OCI-LY3 (cell line): ENCODE measurements around the gene MRTFA.
"Not testable (repeated sequence)": the region's sequence is repeated elsewhere in the genome, so short reads cannot be mapped to it uniquely, and the experiment has no call there.

Experiments used
- H2AFZ ChIP-seq: fragments of 200-600, 300-600 bp; shearing (Covaris generic); 2 replicates; pipeline ENCODE4 v1.6.0; 2014; ENCODE audit warnings: antibody characterized with exemption, low read depth, low read length
- H3K27ac ChIP-seq: fragments of 200-600, 300-600 bp; sonication (generic); 2 replicates; pipeline ENCODE4 v1.5.1; 2014; ENCODE audit warnings: mild to moderate bottlenecking, low read length, moderate library complexity, mixed read lengths
- H3K27me3 ChIP-seq: fragments of 200-600, 300-600 bp; sonication (generic); 2 replicates; pipeline ENCODE4 v1.6.1; 2014; ENCODE audit warnings: low read depth, low read length, mixed read lengths
- H3K36me3 ChIP-seq: fragments of 200-600, 300-600 bp; sonication (generic); replicated peaks from 2 replicates; pipeline ENCODE3; 2014; ENCODE audit warnings: low read depth, low read length, mixed read lengths
- H3K4me1 ChIP-seq: fragments of 300-600, 200-600 bp; sonication (generic); 2 replicates; pipeline ENCODE4 v1.6.1; 2014; ENCODE audit warnings: low read length, mixed read lengths
- H3K4me2 ChIP-seq: fragments of 200-600, 300-600 bp; sonication (generic); 2 replicates; pipeline ENCODE4 v1.6.1; 2014; ENCODE audit warnings: low read length, mixed read lengths
- H3K4me3 ChIP-seq: fragments of 300-600, 200-600 bp; sonication (generic); 2 replicates; pipeline ENCODE4 v1.5.1; 2014; ENCODE audit warnings: antibody characterized with exemption, mild to moderate bottlenecking, low read length, moderate library complexity
- H3K79me2 ChIP-seq: fragments of 300-600, 200-600 bp; shearing (Covaris generic); 2 replicates; pipeline ENCODE4 v1.6.1; 2014; ENCODE audit warnings: mild to moderate bottlenecking, low read length, mixed read lengths
- H3K9ac ChIP-seq: fragments of 300-600, 200-600 bp; shearing (Covaris generic); 2 replicates; pipeline ENCODE4 v1.6.0; 2014; ENCODE audit warnings: mild to moderate bottlenecking, low read length, moderate library complexity
- H3K9me3 ChIP-seq: fragments of 200-600, 300-600 bp; shearing (Covaris generic); 2 replicates; pipeline ENCODE4 v1.6.1; 2014; ENCODE audit warnings: low read length, mixed read lengths; ENCODE audit not compliant: insufficient read depth
- H4K20me1 ChIP-seq: fragments of 200-600, 300-600 bp; sonication (generic); 2 replicates; pipeline ENCODE4 v1.6.1; 2016; ENCODE audit warnings: low read length, mixed read lengths; ENCODE audit not compliant: insufficient read depth
- EZH2phosphoT487 ChIP-seq: fragments of 200-600 bp; shearing (Covaris generic); IDR thresholded peaks from 2 replicates; pipeline ENCODE4 v1.6.1; 2018; ENCODE audit warnings: antibody characterized with exemption, mixed run types, low read depth
- TF ChIP-seq, protein P1 (sequence below): fragments of 200-600, 300-600 bp; sonication (generic); IDR thresholded peaks from 2 replicates; pipeline ENCODE4 v1.5.1; 2014; ENCODE audit warnings: antibody characterized with exemption, low read length, low read depth

The MRTFA gene

DNA sequence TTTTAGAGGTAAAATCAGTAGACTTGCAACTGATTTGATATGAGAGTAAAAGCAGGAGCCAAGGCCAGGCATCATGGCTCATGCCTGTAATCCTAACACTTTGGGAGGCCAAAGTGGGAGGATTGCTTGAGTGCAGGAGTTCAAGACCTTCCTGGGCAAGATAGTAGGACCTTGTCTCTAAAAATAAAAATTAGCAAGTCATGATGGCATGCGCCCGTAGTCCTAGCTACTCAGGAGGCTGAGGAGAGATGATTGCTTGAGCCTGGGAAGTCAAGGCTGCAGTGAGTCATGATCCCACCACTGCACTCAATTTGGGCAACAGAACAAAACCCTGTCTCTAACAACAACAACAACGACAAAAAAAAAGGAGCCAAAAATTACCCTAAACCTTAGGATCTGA, 252.6 kb downstream of the MRTFA start:
- H3K79me2 ChIP-seq: 0 out of 2 replicates have a peak, but pooled peaks cover 3% of the 10 kb centered on the region
- no peak overlapping the region for H3K9ac ChIP-seq
- no peak overlapping the region for H2AFZ ChIP-seq
- no peak overlapping the region for H3K4me2 ChIP-seq
- no peak overlapping the region for H3K4me3 ChIP-seq
- H3K36me3 ChIP-seq: no peaks in the 10 kb centered on the region
- H3K9me3 ChIP-seq: no peaks in the 10 kb centered on the region
- H3K27ac ChIP-seq: no peak overlapping the region
- no peaks in the 10 kb centered on the region for H3K27me3 ChIP-seq
- peaks cover 5% of the 10 kb centered on the region; the same call in 1 of the 2 replicates for H4K20me1 ChIP-seq
- peaks cover 18% of the 10 kb centered on the region for H3K4me1 ChIP-seq
- TF ChIP-seq, protein P1, sequence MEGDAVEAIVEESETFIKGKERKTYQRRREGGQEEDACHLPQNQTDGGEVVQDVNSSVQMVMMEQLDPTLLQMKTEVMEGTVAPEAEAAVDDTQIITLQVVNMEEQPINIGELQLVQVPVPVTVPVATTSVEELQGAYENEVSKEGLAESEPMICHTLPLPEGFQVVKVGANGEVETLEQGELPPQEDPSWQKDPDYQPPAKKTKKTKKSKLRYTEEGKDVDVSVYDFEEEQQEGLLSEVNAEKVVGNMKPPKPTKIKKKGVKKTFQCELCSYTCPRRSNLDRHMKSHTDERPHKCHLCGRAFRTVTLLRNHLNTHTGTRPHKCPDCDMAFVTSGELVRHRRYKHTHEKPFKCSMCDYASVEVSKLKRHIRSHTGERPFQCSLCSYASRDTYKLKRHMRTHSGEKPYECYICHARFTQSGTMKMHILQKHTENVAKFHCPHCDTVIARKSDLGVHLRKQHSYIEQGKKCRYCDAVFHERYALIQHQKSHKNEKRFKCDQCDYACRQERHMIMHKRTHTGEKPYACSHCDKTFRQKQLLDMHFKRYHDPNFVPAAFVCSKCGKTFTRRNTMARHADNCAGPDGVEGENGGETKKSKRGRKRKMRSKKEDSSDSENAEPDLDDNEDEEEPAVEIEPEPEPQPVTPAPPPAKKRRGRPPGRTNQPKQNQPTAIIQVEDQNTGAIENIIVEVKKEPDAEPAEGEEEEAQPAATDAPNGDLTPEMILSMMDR: no peak
- no peak for TF ChIP-seq EZH2phosphoT487

DNA sequence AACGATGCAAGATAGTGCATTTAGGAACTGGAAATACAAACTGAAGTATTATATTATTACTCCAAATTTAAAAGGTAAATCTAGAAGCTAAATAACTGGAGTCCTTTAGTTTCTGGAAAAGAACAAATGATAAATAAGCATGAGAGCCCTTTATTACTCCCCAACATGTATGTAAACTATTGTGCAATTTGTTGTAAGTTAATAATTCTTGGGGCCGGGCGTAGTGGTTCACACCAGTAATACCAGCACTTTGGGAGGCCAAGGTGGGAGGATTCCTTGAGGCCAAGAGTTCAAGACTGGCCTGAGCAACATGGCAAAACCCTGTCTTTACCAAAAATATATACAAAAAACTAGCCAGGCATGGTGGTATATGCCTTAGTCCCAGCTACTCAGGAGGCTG, 255.1 kb downstream of the MRTFA start:
- Histone ChIP-seq H3K27ac (no peak overlapping the region), H3K79me2 (peaks cover 11% of the 10 kb centered on the region)
- TF ChIP-seq, protein P1: no peak
- TF ChIP-seq EZH2phosphoT487: no peak

DNA sequence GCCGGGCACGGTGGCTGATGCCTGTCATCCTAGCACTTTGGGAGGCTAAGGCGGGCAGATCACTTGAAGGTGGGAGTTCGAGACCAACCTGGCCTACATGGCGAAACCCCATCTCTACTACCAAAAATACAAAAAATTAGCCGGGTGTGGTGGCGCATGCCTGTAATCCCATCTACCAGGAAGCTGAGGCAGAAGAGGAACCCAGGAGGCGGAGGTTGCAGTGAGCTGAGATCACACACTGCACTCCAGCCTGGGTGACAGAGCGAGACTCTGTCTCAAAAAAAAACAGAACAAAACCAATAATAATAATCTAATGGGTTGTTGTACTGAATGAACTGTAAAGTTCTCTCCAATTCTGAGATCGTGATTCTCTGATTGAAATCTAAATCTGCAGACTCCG, 258.1 kb downstream of the MRTFA start:
- H3K79me2 ChIP-seq: peaks cover 11% of the 10 kb centered on the region
- H3K4me1 ChIP-seq, H3K4me2 ChIP-seq, H3K27me3 ChIP-seq, H4K20me1 ChIP-seq, H3K27ac ChIP-seq, H3K9ac ChIP-seq, H3K36me3 ChIP-seq, H3K9me3 ChIP-seq, H2AFZ ChIP-seq, H3K4me3 ChIP-seq: not testable (repeated sequence)

More for the DNA sequence above, 255.1 kb downstream of the MRTFA start:
- Histone ChIP-seq H2AFZ (no peak overlapping the region), H3K4me1 (peaks cover 13% of the 10 kb centered on the region), H3K36me3 (peaks cover 3% of the 10 kb centered on the region), H3K9ac (no peak overlapping the region), H3K27me3 (no peaks in the 10 kb centered on the region), H3K4me2 (no peak overlapping the region), H4K20me1 (peaks cover 7% of the 10 kb centered on the region; the same call in 1 of the 2 replicates), H3K4me3 (no peak overlapping the region), H3K9me3 (no peaks in the 10 kb centered on the region)

DNA sequence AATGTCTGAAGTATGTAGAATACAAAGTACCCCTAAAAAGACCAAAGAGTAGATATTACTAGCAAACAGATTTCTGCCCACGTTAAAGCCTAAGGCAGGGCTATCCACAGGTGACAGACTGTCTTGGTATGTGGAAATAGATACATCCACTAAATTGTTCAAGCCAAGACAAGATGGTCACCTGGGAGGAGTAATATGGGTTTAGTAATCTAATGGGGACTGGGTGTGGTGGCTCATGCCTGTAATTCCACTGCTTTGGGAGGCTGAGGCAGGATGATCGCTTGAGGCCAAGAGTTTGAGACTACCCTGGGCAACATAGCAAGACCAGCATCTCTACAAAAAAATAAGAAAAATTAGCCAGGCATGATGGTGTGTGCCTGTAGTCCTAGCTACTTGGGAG, 258.6 kb downstream of the MRTFA start:
- no peak overlapping the region for H2AFZ ChIP-seq
- no peak overlapping the region for H3K27ac ChIP-seq
- no peaks in the 10 kb centered on the region for H3K9me3 ChIP-seq
- H4K20me1 ChIP-seq: peaks cover 7% of the 10 kb centered on the region; the same call in 1 of the 2 replicates
- no peak for TF ChIP-seq EZH2phosphoT487
- TF ChIP-seq, protein P1: no peak
- H3K4me2 ChIP-seq: no peak overlapping the region
- H3K4me1 ChIP-seq: peaks cover 10% of the 10 kb centered on the region
- peaks cover 11% of the 10 kb centered on the region for H3K79me2 ChIP-seq
- H3K27me3 ChIP-seq: no peaks in the 10 kb centered on the region
- H3K36me3 ChIP-seq: peaks cover 14% of the 10 kb centered on the region
- H3K9ac ChIP-seq: no peak overlapping the region
- H3K4me3 ChIP-seq: no peak overlapping the region

DNA sequence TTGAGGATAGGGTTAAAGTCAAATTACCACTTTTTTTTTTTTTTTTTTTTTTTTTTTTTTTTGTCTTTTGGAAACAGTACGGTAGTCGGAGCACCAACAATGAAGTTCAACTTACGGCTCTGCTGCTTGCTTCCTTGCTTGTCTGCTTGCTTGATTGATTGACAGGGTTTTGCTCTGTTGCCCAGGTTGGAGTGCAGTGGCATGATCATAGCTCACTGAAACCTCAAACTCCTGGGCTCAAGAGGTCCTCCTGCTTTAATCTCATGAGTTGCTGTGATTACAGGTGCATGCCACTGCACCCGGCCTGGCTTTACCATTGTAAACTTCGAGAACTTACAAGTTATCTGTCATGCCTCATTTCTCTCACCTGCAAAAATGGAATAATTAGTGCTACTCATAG, 260.4 kb downstream of the MRTFA start:
- H3K9me3 ChIP-seq: no peaks in the 10 kb centered on the region
- no peak overlapping the region for H2AFZ ChIP-seq
- peaks cover 17% of the 10 kb centered on the region for H3K36me3 ChIP-seq
- H3K4me1 ChIP-seq: peaks cover 14% of the 10 kb centered on the region
- H3K4me2 ChIP-seq: no peak overlapping the region
- no peak overlapping the region for H3K9ac ChIP-seq
- peaks cover 7% of the 10 kb centered on the region; the same call in 1 of the 2 replicates for H4K20me1 ChIP-seq
- no peak overlapping the region for H3K4me3 ChIP-seq
- no peak overlapping the region for H3K27ac ChIP-seq
- H3K27me3 ChIP-seq: no peaks in the 10 kb centered on the region
- H3K79me2 ChIP-seq: peaks cover 18% of the 10 kb centered on the region
- TF ChIP-seq, protein P1: no peak
- no peak for TF ChIP-seq EZH2phosphoT487
